CD4-positive, alpha-beta T cell treated with Interferon alpha-2 for 1 hour (primary cell): ENCODE results near the gene TNFSF18.

Experiments
- DNase-seq, 2 donors: peaks; one replicate each; pipeline ENCODE4 v3.0.0-alpha.2; 2020 to 2022

The TNFSF18 gene

GRCh38 chr1:173038875-173039554 lies 11.7 kb downstream of the TNFSF18 start:
- peak in 1 of 2 donors; percentile 11 for DNase-seq

GRCh38 chr1:173024543-173024942 lies 26.2 kb downstream of the TNFSF18 start:
- DNase-seq = no peak

GRCh38 chr1:173023343-173023742 lies 27.4 kb downstream of the TNFSF18 start:
- DNase-seq = no peak

- DNase-seq = peak in 1 of 2 donors; percentile 13
Measured at GRCh38 chr1:173020138-173020750, 30.5 kb downstream of the TNFSF18 start.

GRCh38 chr1:173017792-173018191 lies 32.9 kb downstream of the TNFSF18 start:
- DNase-seq = no peak

- no peak for DNase-seq
Measured at GRCh38 chr1:173016419-173016818, 34.3 kb downstream of the TNFSF18 start.

GRCh38 chr1:173015629-173016028 lies 35.1 kb downstream of the TNFSF18 start:
- no peak for DNase-seq

GRCh38 chr1:173014160-173014559 lies 36.6 kb downstream of the TNFSF18 start:
- no peak for DNase-seq

GRCh38 chr1:173012126-173012525 lies 38.6 kb downstream of the TNFSF18 start:
- no peak for DNase-seq

GRCh38 chr1:173009597-173009996 lies 41.1 kb downstream of the TNFSF18 start:
- DNase-seq = peak; percentile 8 to 25

GRCh38 chr1:173005196-173005864 lies 45.4 kb downstream of the TNFSF18 start:
- DNase-seq = no peak

GRCh38 chr1:173002891-173003838 lies 47.6 kb downstream of the TNFSF18 start:
- no peak for DNase-seq

GRCh38 chr1:172999349-172999748 lies 51.4 kb downstream of the TNFSF18 start:
- DNase-seq = no peak

- DNase-seq = no peak
Measured at GRCh38 chr1:172997941-172998361, 52.8 kb downstream of the TNFSF18 start.

- no peak for DNase-seq
Measured at GRCh38 chr1:172993640-172994039, 57.1 kb downstream of the TNFSF18 start.

GRCh38 chr1:172991674-172992400 lies 58.9 kb downstream of the TNFSF18 start:
- no peak for DNase-seq

GRCh38 chr1:172990598-172991215 lies 60.0 kb downstream of the TNFSF18 start:
- no peak for DNase-seq
